Left lung (tissue), 10 donors: ENCODE measurements around the gene ESYT2. TPM values are rescaled to one million over a fixed set of nuclear protein-coding genes. Genes with fewer than 3 reads are reported as not detected.

Source experiments
- ATAC-seq: fragments of 200-7000 bp; cut with Tn5 transposase; one replicate; pipeline ENCODE4 v1.9.1; 2020; ENCODE audit warnings: moderate library complexity
- DNase-seq, 4 donors: peaks; one replicate each; pipeline ENCODE4 v3.0.0-alpha.2; 2013 to 2020
- H3K27ac ChIP-seq, 2 donors: fragments of 200-600 bp; sonication (generic) in 1 of 2; one replicate each; pipeline versions ENCODE4 v1.5.0 to v1.8.0; 2020 to 2021
- H3K27me3 ChIP-seq, 2 donors: fragments of 200-600 bp; sonication (generic) in 1 of 2; one replicate each; pipeline versions ENCODE4 v1.5.0 to v1.8.0; 2020 to 2021
- H3K36me3 ChIP-seq, 2 donors: fragments of 200-600 bp; sonication (generic) in 1 of 2; one replicate each; pipeline versions ENCODE4 v1.5.0 to v1.8.0; 2020 to 2021
- H3K4me1 ChIP-seq, 2 donors: fragments of 200-600 bp; one replicate each; pipeline ENCODE4 v1.8.0; 2021
- H3K4me3 ChIP-seq, 2 donors: fragments of 200-600 bp; sonication (generic) in 1 of 2; one replicate each; pipeline versions ENCODE4 v1.5.0 to v1.8.0; 2020 to 2021; ENCODE audit warnings: mild to moderate bottlenecking in 1 of 2
- H3K9me3 ChIP-seq, 2 donors: fragments of 200-600 bp; sonication (generic) in 1 of 2; one replicate each; pipeline versions ENCODE4 v1.5.0 to v1.8.0; 2020 to 2021
- CTCF ChIP-seq, 2 donors: fragments of 200-600 bp; sonication (generic) in 1 of 2; IDR thresholded peaks; one replicate each; pipeline versions ENCODE4 v1.5.0 to v1.8.0; 2021; ENCODE audit warnings: antibody characterized with exemption in 2 of 2
- intact Hi-C, 2 donors: fragments of 100-400 bp; cut with DNase I; formaldehyde crosslinking; loops; one replicate each; pipeline versions ENCODE4 v1.11.2 to v1.14.2; 2022
- polyA plus RNA-seq, 6 donors: library from polyadenylated mRNA; unstranded; fragments of 120-200 nt; gene quantifications; one replicate each; pipeline ENCODE4 v1.2.1, GENCODE V29; 2013; ENCODE audit not compliant: insufficient read length in 6 of 6
- total RNA-seq, 2 donors: library from RNA; stranded (reverse); fragmentation: NEBNext Ultra II Directional; extraction: Animal tissue kit (Norgen Biotek cat#: 25700); gene quantifications; one replicate each; pipeline ENCODE4 v1.2.1, GENCODE V29; 2021
- donor health status: DM: no; HTN: yes; CAD: no.
- donor health status: DM: no; HTN: no; CAD: no.

Gene ESYT2
- total and polyA plus RNA-seq, 8 donors: 38.3 to 75.7 (median 43.3) TPM

- Histone ChIP-seq H3K27ac (no peak overlapping the region), H3K4me3 (no peak overlapping the region), H3K9me3 (no peaks in the 10 kb centered on the region), H3K27me3 (no peaks in the 10 kb centered on the region), H3K4me1 (peaks cover 0 to 10% of the 10 kb centered on the region in 2 donors), H3K36me3 (no peaks in the 10 kb centered on the region)
- no peak for ATAC-seq
- no peak for TF ChIP-seq CTCF (IDR thresholded peaks at IDR 0.05)
- no peak for DNase-seq
- intact Hi-C loops: no loop called here
Observed at GRCh38 chr7:158726277-158726807, 103.0 kb downstream of the ESYT2 start.

- intact Hi-C loops: no loop called here
- Histone ChIP-seq H3K9me3 (no peaks in the 10 kb centered on the region), H3K4me3 (no peak overlapping the region), H3K27ac (no peak overlapping the region), H3K4me1 (peaks cover 0 to under 1% of the 10 kb centered on the region in 2 donors), H3K36me3 (no peaks in the 10 kb centered on the region), H3K27me3 (no peaks in the 10 kb centered on the region)
- DNase-seq: no peak
- no peak for ATAC-seq
- no peak for TF ChIP-seq CTCF (IDR thresholded peaks at IDR 0.05)
Observed at GRCh38 chr7:158725506-158725800, 103.9 kb downstream of the ESYT2 start.

- intact Hi-C loops: no loop called here
- TF ChIP-seq CTCF (IDR thresholded peaks at IDR 0.05): no peak
- no peak overlapping the region for H3K27ac ChIP-seq
- no peaks in the 10 kb centered on the region for H3K9me3 ChIP-seq
- H3K4me1 ChIP-seq: no peaks in the 10 kb centered on the region
- no peak for ATAC-seq
- no peaks in the 10 kb centered on the region for H3K36me3 ChIP-seq
- H3K4me3 ChIP-seq: no peak overlapping the region
- DNase-seq: no peak
- H3K27me3 ChIP-seq: no peaks in the 10 kb centered on the region
Observed at GRCh38 chr7:158724658-158725505, 104.4 kb downstream of the ESYT2 start.

GRCh38 chr7:158723714-158724385, 105.5 kb downstream of the ESYT2 start:
- H3K36me3 ChIP-seq: no peaks in the 10 kb centered on the region
- DNase-seq (no peak), ATAC-seq (no peak)
- H3K4me3 ChIP-seq: no peak overlapping the region
- no peak overlapping the region for H3K27ac ChIP-seq
- H3K4me1 ChIP-seq: no peaks in the 10 kb centered on the region
- no peaks in the 10 kb centered on the region for H3K27me3 ChIP-seq
- intact Hi-C loops: no loop called here
- no peak for TF ChIP-seq CTCF (IDR thresholded peaks at IDR 0.05)
- H3K9me3 ChIP-seq: no peaks in the 10 kb centered on the region

GRCh38 chr7:158723266-158723665, 106.0 kb downstream of the ESYT2 start:
- ATAC-seq: no peak
- intact Hi-C loops: no loop called here
- no peaks in the 10 kb centered on the region for H3K9me3 ChIP-seq
- H3K36me3 ChIP-seq: no peaks in the 10 kb centered on the region
- H3K27me3 ChIP-seq: no peaks in the 10 kb centered on the region
- no peak overlapping the region for H3K4me3 ChIP-seq
- no peak overlapping the region for H3K27ac ChIP-seq
- no peak for DNase-seq
- no peaks in the 10 kb centered on the region for H3K4me1 ChIP-seq
- TF ChIP-seq CTCF (IDR thresholded peaks at IDR 0.05): no peak
